Ramos (cell line): ENCODE data around the gene RPP25L.

Source experiments
- in situ Hi-C: fragments of 300-500 bp; cut with MboI; formaldehyde crosslinking; loops from one replicate; pipeline ENCODE4 v1.14.3; 2022; ENCODE audit warnings: low sequenced_read_pairs; ENCODE audit not compliant: unreplicated experiment

RPP25L gene

GRCh38 chr9:34572628-34573027, 39.3 kb downstream of the RPP25L start:
- in situ Hi-C loops: no loop called here

GRCh38 chr9:34572092-34572491, 39.8 kb downstream of the RPP25L start:
- in situ Hi-C loops: no loop called here

- in situ Hi-C loops: no loop called here
These were observed 40.5 kb downstream of the RPP25L start for GRCh38 chr9:34571481-34571810.

GRCh38 chr9:34570809-34571480, 41.0 kb downstream of the RPP25L start:
- in situ Hi-C loops: no loop called here

- in situ Hi-C loops: no loop called here
These were observed 41.5 kb downstream of the RPP25L start for GRCh38 chr9:34570376-34570775.

- in situ Hi-C loops: no loop called here
These were observed 43.1 kb downstream of the RPP25L start for GRCh38 chr9:34568774-34569173.

GRCh38 chr9:34568133-34568532, 43.8 kb downstream of the RPP25L start:
- in situ Hi-C loops: no loop called here

- in situ Hi-C loops: no loop called here
These were observed 44.9 kb downstream of the RPP25L start for GRCh38 chr9:34566972-34567371.

GRCh38 chr9:34566322-34566721, 45.6 kb downstream of the RPP25L start:
- in situ Hi-C loops: no loop called here

- in situ Hi-C loops: no loop called here
These were observed 46.0 kb downstream of the RPP25L start for GRCh38 chr9:34565856-34566255.

GRCh38 chr9:34564617-34565016, 47.3 kb downstream of the RPP25L start:
- in situ Hi-C loops: no loop called here

GRCh38 chr9:34563262-34563661, 48.6 kb downstream of the RPP25L start:
- in situ Hi-C loops: no loop called here

GRCh38 chr9:34562135-34562745, 49.7 kb downstream of the RPP25L start:
- in situ Hi-C loops: no loop called here

GRCh38 chr9:34560599-34561214, 51.2 kb downstream of the RPP25L start:
- in situ Hi-C loops: no loop called here
